Measurements from ENCODE around the gene KIR3DL2.
"Not testable (repeated sequence)": the region's sequence is repeated elsewhere in the genome, so short reads cannot be mapped to it uniquely, and the experiment has no call there.

KIR3DL2 gene

DNA sequence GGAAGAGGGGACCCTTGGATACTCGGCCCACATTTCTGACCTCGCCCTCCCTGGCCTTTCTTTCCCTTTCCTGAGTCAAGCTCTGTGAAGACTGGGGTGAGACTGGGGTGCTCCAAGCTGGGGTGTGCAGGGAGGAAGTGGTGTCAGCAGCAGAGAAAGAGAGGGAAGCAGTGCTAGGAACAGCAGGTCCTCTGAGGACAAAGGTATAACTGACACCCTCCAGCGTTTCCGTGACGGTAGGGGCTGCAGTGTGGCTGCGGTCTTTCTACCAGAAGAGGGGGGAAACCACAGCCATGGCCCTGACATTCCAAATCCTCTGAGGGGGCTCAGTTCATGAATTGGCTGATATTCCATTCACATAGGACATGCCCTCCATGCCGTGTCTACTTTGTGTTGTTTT, 1.1 kb downstream of the KIR3DL2 start:
- ATAC-seq: no peak
- no peak for TF ChIP-seq ARNTL (CRISPR knock-in tag; IDR thresholded peaks at IDR 0.05; ENCODE audit: borderline replicate concordance, low read depth)
- no peak for TF ChIP-seq ESRRG (CRISPR knock-in tag; IDR thresholded peaks at IDR 0.05)
- TF ChIP-seq SNAI2 (CRISPR knock-in tag; IDR thresholded peaks at IDR 0.05): no peak
- no peak for TF ChIP-seq PPARA (CRISPR knock-in tag; IDR thresholded peaks at IDR 0.05; ENCODE audit: borderline replicate concordance)
- TF ChIP-seq ISL1 (CRISPR knock-in tag; IDR thresholded peaks at IDR 0.05): no peak
- no peak for TF ChIP-seq TOX (CRISPR knock-in tag; IDR thresholded peaks at IDR 0.05; ENCODE audit: borderline replicate concordance)
- TF ChIP-seq, protein P1, sequence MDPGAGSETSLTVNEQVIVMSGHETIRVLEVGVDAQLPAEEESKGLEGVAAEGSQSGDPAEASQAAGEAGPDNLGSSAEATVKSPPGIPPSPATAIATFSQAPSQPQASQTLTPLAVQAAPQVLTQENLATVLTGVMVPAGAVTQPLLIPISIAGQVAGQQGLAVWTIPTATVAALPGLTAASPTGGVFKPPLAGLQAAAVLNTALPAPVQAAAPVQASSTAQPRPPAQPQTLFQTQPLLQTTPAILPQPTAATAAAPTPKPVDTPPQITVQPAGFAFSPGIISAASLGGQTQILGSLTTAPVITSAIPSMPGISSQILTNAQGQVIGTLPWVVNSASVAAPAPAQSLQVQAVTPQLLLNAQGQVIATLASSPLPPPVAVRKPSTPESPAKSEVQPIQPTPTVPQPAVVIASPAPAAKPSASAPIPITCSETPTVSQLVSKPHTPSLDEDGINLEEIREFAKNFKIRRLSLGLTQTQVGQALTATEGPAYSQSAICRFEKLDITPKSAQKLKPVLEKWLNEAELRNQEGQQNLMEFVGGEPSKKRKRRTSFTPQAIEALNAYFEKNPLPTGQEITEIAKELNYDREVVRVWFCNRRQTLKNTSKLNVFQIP (CRISPR knock-in tag; IDR thresholded peaks at IDR 0.05; ENCODE audit: borderline replicate concordance, low read depth): no peak
- TF ChIP-seq GLIS3 (CRISPR knock-in tag; IDR thresholded peaks at IDR 0.05): no peak
- TF ChIP-seq ZFP30 (CRISPR knock-in tag; IDR thresholded peaks at IDR 0.05): no peak

DNA sequence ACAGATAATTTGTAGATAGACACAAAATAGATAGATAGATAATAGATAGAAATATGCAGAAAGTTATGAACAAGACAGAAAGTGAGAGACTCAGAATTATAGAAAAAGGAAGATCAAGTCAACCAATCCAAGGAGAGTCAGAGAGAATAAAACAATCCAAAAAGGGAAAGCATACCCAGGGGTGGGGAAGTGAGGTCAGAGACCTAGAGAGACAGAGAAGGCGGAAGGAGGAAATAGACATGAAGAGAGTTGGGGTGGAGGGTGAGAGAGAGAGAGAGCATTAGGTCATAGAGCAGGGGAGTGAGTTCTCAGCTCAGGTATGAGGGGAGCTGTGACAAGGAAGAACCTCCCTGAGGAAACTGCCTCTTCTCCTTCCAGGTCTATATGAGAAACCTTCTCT, 5.0 kb downstream of the KIR3DL2 start:
- ATAC-seq: not testable (repeated sequence)

DNA sequence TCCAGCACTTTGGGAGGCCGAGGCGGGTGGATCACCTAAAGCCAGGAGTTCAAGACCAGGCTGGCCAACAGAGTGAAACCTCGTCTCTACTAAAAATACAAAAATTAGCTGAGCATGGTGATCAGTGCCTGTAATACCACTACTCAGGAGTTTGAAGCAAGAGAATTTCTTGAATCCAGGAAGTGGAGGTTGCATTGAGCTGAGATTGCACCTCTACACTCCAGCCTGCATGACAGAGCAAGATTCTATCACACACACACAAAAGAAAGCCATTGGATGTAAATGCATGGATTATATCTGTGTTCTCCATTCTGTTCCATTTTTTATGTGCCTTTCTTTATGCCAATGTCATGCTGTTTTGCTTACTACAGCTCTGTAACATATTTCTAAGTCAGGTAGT, 8.2 kb downstream of the KIR3DL2 start:
- ATAC-seq: not testable (repeated sequence)

DNA sequence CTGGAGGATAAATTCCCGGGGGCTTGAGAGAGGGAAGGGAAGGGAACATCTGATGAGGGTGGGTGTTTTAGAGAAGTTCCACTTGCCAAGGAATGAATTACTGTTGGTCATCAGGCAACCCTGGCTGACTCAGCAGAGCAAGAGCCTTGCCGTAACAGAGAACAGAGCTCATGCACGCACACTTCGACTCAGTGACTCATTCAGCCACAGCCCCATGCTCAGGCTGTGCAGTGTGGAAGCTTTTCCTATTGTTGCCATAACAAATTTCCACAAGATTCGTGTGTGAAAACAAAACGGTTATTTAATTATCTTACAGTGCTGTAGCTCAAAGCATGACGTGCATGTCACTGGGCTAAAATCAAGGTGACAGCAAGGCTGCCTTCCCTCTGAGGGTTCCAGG, 9.2 kb downstream of the KIR3DL2 start:
- ATAC-seq: not testable (repeated sequence)

DNA sequence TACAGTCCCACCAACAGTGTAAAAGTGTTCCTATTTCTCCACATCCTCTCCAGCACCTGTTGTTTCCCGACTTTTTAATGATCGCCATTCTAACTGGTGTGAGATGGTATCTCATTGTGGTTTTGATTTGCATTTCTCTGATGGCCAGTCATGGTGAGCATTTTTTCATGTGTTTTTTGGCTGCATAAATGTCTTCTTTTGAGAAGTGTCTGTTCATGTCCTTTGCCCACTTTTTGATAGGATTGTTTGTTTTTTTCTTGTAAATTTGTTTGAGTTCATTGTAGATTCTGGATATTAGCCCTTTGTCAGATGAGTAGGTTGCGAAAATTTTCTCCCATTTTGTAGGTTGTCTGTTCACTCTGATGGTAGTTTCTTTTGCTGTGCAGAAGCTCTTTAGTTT, 13.2 kb downstream of the KIR3DL2 start:
- ATAC-seq: not testable (repeated sequence)

DNA sequence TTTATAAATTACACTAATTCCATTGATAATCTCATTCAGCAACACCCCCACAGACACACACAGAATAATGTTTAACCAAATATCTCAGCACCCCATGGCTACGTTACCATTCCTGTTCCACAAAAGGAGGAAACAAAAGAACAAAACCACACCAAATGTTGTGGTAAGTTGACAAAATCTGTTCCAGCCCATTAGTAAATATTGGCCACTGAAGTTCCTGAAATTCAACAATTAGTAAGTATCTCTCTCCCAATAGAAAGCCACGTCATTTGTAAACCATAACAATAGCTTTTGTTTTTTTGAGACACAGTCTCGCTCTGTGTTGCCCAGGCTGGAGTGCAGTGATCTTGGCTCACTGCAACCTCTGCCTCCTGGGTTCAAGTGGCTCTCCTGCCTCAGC, 21.5 kb downstream of the KIR3DL2 start:
- TF ChIP-seq TCF4 (CRISPR knock-in tag; IDR thresholded peaks at IDR 0.05; ENCODE audit: borderline replicate concordance) (no peak), ZC3H10 (CRISPR knock-in tag; IDR thresholded peaks at IDR 0.05) (no peak), GLIS3 (CRISPR knock-in tag; IDR thresholded peaks at IDR 0.05) (no peak), TOX (CRISPR knock-in tag; IDR thresholded peaks at IDR 0.05; ENCODE audit: borderline replicate concordance) (no peak), BACH2 (CRISPR knock-in tag; IDR thresholded peaks at IDR 0.05; ENCODE audit: borderline replicate concordance) (no peak), RARB (CRISPR knock-in tag; IDR thresholded peaks at IDR 0.05) (no peak), ZFP30 (CRISPR knock-in tag; IDR thresholded peaks at IDR 0.05) (no peak), SNAI2 (CRISPR knock-in tag; IDR thresholded peaks at IDR 0.05) (no peak), ZNF70 (CRISPR knock-in tag; IDR thresholded peaks at IDR 0.05) (no peak), ESRRG (CRISPR knock-in tag; IDR thresholded peaks at IDR 0.05) (no peak), ZNF8 (CRISPR knock-in tag; IDR thresholded peaks at IDR 0.05) (no peak), ZNF565 (CRISPR knock-in tag; conservative IDR thresholded peaks at IDR 0.05; ENCODE audit: low read depth) (no peak), PPARA (CRISPR knock-in tag; IDR thresholded peaks at IDR 0.05; ENCODE audit: borderline replicate concordance) (no peak), OSR1 (CRISPR knock-in tag; IDR thresholded peaks at IDR 0.05) (no peak), ISL1 (CRISPR knock-in tag; IDR thresholded peaks at IDR 0.05) (no peak)
- TF ChIP-seq, protein P2, sequence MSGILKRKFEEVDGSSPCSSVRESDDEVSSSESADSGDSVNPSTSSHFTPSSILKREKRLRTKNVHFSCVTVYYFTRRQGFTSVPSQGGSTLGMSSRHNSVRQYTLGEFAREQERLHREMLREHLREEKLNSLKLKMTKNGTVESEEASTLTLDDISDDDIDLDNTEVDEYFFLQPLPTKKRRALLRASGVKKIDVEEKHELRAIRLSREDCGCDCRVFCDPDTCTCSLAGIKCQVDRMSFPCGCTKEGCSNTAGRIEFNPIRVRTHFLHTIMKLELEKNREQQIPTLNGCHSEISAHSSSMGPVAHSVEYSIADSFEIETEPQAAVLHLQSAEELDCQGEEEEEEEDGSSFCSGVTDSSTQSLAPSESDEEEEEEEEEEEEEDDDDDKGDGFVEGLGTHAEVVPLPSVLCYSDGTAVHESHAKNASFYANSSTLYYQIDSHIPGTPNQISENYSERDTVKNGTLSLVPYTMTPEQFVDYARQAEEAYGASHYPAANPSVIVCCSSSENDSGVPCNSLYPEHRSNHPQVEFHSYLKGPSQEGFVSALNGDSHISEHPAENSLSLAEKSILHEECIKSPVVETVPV (CRISPR knock-in tag; IDR thresholded peaks at IDR 0.05): no peak
- TF ChIP-seq, protein P1 (CRISPR knock-in tag; IDR thresholded peaks at IDR 0.05; ENCODE audit: borderline replicate concordance, low read depth): no peak
- TF ChIP-seq, protein P3, sequence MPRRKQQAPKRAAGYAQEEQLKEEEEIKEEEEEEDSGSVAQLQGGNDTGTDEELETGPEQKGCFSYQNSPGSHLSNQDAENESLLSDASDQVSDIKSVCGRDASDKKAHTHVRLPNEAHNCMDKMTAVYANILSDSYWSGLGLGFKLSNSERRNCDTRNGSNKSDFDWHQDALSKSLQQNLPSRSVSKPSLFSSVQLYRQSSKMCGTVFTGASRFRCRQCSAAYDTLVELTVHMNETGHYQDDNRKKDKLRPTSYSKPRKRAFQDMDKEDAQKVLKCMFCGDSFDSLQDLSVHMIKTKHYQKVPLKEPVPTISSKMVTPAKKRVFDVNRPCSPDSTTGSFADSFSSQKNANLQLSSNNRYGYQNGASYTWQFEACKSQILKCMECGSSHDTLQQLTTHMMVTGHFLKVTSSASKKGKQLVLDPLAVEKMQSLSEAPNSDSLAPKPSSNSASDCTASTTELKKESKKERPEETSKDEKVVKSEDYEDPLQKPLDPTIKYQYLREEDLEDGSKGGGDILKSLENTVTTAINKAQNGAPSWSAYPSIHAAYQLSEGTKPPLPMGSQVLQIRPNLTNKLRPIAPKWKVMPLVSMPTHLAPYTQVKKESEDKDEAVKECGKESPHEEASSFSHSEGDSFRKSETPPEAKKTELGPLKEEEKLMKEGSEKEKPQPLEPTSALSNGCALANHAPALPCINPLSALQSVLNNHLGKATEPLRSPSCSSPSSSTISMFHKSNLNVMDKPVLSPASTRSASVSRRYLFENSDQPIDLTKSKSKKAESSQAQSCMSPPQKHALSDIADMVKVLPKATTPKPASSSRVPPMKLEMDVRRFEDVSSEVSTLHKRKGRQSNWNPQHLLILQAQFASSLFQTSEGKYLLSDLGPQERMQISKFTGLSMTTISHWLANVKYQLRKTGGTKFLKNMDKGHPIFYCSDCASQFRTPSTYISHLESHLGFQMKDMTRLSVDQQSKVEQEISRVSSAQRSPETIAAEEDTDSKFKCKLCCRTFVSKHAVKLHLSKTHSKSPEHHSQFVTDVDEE (CRISPR knock-in tag; IDR thresholded peaks at IDR 0.05): no peak
- TF ChIP-seq, protein P4, sequence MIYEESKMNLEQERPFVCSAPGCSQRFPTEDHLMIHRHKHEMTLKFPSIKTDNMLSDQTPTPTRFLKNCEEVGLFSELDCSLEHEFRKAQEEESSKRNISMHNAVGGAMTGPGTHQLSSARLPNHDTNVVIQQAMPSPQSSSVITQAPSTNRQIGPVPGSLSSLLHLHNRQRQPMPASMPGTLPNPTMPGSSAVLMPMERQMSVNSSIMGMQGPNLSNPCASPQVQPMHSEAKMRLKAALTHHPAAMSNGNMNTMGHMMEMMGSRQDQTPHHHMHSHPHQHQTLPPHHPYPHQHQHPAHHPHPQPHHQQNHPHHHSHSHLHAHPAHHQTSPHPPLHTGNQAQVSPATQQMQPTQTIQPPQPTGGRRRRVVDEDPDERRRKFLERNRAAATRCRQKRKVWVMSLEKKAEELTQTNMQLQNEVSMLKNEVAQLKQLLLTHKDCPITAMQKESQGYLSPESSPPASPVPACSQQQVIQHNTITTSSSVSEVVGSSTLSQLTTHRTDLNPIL (CRISPR knock-in tag; IDR thresholded peaks at IDR 0.05; ENCODE audit: low read depth): no peak

More for the DNA sequence above, 21.5 kb downstream of the KIR3DL2 start:
- no peak for ATAC-seq
